GM19455 (cell line): Measurements from ENCODE around the gene MED16.

Experiments
- ATAC-seq: cut with Tn5 transposase; IDR thresholded peaks from one replicate; pipeline ENCODE4 v1.9.1; 2021; ENCODE audit not compliant: unreplicated experiment

The MED16 gene, protein sequence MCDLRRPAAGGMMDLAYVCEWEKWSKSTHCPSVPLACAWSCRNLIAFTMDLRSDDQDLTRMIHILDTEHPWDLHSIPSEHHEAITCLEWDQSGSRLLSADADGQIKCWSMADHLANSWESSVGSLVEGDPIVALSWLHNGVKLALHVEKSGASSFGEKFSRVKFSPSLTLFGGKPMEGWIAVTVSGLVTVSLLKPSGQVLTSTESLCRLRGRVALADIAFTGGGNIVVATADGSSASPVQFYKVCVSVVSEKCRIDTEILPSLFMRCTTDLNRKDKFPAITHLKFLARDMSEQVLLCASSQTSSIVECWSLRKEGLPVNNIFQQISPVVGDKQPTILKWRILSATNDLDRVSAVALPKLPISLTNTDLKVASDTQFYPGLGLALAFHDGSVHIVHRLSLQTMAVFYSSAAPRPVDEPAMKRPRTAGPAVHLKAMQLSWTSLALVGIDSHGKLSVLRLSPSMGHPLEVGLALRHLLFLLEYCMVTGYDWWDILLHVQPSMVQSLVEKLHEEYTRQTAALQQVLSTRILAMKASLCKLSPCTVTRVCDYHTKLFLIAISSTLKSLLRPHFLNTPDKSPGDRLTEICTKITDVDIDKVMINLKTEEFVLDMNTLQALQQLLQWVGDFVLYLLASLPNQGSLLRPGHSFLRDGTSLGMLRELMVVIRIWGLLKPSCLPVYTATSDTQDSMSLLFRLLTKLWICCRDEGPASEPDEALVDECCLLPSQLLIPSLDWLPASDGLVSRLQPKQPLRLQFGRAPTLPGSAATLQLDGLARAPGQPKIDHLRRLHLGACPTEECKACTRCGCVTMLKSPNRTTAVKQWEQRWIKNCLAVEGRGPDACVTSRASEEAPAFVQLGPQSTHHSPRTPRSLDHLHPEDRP

DNA sequence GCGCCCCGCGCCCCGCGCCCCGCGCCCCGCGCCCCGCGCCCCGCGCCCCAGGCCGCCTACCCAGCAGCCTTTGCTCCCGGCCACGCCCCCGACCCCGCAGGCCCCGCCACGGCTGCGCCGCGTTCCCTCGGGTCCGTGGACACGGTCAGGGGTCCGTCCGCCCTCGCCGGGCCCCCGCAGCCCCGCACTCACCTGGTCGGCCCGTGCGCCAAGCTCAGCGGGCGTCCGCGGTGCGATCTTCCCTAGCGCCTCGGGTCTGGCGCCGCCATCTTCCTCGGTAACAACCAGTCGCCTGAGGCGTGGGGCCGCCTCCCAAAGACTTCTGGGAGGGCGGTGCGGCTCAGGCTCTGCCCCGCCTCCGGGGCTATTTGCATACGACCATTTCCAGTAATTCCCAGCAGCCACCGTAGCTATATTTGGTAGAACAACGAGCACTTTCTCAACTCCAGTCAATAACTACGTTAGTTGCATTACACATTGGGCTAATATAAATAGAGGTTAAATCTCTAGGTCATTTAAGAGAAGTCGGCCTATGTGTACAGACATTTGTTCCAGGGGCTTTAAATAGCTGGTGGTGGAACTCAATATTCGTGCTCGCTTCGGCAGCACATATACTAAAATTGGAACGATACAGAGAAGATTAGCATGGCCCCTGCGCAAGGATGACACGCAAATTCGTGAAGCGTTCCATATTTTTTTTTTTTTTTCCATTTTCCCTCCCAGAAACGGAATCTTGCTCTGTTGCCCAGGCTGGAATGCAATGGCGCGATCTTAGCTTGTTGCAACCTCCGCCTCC lies at the start of gene MED16, which contains the start of gene RNU6-9:
Gene MED16, minus strand, starts transcription at position 294 of the 796 bp plus-strand sequence. CDS start 2,056 bp downstream, outside the sequence.
Gene RNU6-9, plus strand, starts transcription at position 591 of the 796 bp plus-strand sequence.
- peak; percentile 71 for ATAC-seq

DNA sequence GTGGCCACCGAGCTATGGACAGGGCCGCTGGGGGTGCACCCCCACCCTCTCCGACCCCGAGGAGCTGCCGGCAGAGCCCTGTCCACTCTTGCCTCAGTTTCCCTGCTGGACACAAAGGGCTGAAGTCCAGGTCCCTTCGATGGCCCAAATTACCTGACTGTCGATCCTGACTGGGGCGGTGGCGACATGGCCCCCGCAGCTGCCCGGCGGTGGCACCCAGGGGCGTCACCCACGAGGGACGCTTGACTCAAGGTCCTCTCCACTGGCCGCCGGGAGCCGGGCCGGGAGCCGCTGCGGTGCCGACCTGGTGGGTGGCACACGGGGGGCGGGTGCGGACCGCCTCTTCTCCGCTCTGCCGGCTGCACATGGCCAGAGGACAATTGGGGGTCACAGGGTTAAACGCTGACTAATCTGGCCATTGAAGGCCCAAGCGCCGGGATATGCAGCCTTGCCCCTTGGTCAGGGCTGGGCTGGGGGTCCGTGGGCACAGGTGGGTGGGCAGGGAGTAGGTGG lies 49.2 kb upstream of the MED16 start:
- ATAC-seq: no peak

DNA sequence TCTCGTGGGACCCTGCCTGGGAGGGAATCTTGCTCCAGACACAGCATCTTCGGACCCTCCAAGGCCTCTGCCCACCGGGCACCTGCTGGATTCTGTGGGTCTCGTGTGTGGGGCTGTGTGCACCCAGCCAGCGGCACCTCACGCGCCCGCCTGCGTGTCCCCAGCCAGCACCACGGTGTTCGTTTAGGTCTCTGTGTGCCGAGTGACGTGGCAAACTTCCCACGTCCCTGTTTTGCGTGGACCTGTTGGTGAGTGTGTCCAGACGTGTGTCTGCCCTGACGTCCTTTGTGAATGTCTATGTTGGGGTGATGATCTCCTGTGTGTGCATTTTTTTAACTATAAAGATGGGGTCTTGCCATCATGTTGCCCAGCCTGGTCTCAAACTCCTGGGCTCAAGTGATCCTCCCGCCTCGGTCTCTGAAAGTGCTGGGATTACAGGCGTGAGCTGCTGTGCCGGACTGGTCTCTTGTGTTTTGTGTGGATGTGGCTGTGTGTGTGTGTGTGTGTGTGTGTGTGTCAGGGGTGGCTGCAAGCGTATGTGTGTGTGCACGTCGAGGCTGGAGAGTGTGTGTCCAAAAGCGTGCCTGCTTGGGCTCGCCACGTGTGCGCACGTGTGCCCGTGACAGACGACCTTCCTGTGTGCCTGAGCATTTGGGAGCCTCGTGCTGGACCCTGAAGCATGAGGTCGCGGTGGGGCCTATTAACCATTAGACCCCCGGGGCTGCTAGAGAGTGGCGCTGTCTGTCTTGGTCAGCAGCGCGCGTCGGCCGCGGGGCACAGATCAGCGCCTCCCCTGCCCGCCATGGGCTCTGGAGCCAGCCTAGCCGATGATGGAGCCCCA lies 48.5 kb upstream of the MED16 start:
- ATAC-seq: no peak

DNA sequence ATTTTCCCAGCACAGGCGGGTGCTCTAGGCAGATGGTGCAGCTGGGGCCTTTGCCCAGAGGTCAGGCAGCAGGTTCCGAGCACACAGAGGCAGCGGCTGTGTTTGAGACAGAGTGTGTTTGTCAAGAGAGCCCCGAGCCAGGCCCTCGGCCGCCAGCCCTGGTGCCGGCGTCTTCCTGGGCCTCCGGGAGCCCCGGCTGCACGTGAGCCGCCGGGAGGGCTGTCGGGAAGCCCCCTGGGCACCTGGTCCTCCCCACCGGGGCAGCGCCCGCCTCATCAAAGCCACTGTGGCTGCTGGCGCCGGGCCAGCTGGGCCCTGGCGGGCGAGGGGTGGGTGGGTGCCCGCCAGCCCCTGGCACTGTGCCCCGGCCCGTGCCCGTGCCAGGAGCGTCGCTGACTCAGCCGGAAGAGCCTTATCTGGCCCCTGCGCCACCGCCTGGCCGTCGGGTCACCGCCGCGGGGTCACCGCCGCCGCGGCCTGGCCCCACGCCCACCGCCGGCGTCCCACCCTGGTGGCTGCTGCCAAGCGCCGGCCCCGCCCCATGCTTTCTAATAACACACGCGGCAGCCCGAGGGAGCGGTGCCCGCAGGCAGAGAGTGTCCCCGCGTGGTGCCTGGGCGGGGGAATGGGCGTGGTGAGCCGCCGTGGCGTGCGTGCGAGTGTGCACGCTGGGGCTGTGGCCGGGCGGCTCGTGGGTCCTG lies 47.8 kb upstream of the MED16 start:
- no peak for ATAC-seq

DNA sequence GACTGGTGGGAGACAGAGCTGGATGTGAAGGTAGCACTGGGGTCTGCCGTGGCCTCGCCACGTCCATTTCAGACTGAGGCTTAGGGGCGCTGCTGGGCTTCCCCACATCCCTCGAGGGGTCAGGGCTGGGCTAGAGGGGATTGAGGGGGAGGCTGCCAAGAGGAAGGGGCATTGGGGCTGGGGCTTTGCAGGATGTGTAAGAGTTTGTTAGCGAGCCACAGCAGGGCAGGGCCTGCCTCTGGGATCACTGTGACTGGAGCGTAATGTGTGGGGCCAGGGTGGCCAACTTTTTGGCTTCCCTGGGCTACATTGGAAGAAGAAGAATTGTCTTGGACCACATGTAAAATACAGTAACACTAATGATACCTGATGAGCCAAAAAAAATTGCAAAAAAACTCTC lies 46.9 kb upstream of the MED16 start:
- ATAC-seq: no peak

DNA sequence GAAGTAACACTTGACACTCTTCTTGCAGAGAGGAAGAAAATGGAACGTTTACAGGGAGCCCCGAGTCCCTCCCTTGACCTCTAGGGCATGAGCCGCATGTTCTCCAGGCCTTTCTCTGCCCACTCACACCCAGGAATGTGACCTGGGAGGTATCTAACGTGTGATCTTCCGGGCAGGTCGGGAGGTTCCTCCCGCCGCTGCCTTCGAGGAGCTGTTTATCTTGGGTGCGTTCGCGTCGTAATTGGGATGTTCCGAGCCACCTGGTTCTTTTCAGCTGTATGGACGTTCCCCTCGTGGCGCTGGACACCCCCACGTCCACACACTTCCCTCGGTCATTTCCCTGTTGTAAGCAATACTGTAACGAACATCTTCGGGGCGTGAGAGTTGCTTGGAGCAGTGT lies 46.5 kb upstream of the MED16 start:
- no peak for ATAC-seq

DNA sequence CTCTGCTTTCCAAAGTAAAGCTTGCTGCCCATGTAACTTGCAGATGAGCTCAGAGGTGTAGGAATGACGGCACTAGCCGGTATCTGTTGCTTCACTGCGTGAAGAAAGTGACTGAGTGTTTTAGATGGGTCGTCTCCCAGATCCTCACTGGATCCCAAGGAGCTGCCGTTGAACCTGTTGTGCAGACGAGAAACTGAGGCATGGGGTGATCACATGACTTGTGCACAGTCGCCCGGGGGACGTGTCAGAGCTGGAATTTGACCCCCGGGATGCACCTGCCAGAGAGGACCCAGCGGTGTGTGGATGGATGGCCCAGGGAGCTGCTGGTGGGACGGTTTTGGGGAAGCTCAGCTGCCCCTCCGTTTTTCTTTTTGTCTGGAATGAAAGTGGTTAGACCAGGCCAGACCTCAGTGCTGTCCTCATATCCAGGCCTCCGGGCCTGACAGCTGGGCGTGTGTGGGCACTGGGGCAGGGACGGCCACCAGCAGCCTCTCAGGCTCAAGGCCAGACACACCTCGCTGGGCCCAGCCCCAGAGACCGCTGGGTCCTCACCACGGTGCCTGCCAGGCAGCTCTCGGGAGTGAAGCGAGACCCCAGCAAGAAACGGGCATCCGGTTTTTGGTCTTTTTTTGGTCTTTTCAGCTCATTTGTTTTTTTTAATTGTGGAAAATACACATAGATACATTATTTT lies 45.4 kb upstream of the MED16 start:
- ATAC-seq: no peak

DNA sequence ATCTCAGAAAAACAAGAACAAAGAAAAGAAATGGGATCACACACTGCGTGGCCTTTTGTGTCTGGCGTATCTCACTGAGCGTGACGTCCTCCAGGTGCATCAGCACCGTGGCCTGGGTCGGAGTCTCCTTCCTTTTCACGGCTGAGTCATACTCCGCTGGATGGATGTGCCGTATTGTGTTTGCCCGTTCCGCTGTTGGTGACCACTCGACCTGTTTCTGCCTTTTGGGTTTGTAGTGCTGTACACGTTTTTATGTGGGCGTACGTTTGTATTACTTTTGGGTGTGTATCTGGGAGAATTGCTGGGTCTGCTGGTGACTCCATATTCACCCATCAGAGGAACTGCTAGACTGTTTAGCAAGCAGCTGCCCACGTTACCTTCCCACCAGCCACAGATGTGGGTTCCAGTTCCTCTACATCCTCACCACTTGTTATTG lies 44.3 kb upstream of the MED16 start:
- ATAC-seq: no peak

DNA sequence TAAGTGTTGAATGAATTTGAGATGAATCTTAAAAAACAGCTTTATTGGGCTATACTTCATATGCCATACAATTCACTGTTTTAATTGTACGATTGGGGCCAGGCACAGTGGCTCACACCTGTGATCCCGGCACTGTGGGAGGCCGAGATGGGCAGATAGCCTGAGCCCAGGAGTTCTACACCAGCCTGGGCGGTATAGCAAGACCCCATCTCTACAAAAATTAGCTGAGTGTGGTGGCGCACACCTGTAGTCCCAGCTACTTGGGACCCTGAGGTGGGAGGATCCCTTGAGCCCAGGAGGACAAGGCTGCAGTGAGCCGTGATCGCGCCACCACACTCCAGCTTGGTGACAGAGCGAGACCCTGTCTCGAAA lies 43.2 kb upstream of the MED16 start:
- ATAC-seq: no peak

DNA sequence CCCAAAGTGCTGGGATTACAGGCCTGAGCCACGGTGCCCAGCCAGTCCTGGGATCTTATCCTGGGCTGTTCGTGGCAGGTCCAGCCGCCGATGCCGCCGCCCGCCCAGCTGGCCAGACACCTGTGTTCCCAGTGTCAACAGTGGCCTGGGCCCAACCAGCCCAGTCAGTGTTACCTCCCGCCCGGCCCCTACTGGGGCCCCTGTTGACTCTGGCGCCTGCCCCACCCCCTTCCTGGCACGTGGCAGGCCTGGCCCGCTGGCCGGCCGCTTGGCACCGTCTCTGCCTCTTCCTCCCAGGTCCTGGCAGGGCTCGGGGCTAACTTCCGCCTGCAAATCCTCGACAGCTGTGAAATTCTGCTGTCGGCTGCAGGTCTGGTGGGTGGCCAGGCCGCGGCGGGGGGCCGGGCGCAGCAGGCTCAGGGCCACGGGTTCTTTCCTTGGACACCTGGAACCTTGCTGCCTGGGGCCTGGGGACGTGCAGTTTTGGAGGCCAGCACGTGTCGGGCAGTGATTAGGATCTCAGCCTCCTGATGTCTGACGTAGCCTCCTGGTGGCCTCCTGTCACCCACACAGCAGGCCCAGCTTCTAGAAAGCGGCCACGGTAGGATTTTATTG lies 42.0 kb upstream of the MED16 start:
- no peak for ATAC-seq

DNA sequence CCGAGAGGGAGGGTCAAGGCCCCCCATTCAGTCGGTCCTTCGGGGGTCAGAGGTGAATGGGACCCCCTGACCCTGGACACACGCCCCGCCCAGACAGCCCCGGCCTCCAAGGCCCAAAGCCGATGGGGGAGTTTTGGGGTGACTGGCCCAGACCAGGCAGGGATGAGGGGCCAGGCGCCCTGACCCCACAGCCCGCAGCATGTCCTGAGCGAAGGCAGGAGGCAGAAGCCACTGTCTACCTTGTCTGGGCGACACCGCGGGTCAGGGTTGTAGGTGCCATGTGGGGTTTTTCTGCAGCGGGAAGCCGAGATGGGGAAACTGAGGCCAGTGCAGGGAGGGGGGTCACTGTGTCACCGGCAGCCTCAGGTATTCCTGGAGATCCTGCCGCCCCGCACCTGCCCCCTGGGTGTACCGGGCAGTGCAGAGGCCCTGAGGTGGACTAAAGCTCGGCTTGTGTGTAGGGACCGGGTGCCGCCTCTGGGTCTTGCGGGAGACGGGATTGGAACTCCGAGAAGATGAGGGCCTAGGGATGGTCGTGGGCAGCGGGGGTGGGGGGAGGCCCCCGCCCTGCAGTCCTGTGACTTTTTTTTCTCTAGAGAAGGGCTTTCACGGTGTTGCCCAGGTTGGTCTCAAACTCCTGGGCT lies 41.3 kb upstream of the MED16 start:
- ATAC-seq: no peak

DNA sequence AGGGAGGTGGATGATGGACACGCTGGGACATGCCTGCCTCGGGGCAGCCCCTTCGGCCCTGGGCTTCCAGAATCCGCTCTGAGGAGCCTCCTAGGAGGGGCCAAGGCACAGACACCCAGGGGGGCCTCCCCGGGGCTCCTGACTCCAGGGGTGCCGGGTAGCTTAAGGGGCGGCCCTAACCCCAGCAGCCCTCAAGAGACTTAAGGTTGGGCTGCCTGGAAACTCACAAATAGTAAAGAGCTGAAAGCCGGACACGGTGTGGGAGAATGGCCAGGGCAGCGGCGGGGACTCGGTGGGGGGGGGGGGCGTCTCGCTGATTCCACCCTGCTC lies 40.5 kb upstream of the MED16 start:
- no peak for ATAC-seq

DNA sequence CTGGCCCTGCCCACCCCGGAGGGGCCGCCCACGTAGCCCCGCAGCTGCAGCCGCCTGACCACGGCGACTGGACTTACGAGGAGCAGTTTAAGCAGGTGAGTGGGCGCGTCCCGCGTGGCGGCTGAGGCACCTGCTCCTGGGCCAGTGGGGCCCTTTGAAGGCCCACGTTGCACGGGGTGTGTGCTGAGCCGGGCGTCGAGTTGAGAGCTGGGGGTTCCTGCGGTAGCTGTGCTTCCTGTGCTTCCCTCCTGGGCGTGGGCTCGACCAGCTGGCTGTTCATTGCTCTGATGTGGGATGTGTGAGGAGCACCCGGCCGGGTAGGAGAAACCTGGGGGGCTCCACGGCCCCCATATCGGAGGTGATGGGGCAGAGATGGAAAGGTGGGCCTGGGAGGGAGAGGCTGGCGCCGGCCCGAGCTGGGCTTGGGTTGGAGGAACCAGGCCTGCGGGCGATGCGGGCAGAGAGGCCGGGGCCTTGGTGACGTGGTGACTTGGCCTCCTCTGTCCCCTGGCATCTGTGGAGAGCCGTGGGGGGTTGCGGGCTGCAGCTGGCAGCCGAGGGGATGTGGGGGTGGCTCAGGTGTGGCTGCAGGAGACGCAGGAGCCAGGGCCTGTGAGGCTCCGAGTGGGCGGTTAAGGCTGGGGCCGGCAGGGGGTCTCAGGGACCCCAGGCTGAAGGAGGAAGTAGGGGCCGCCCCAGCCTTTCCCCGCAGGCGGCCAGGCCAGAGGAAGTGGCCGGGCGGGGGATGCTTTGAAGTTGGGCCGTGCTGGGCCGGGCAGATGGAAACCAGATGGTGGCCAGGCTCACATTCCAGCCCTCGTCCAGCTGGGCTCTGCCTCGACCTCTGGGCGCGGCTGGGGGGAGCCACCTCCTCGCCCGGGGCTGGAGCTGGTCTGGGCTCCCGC lies 39.9 kb upstream of the MED16 start:
- ATAC-seq: no peak

DNA sequence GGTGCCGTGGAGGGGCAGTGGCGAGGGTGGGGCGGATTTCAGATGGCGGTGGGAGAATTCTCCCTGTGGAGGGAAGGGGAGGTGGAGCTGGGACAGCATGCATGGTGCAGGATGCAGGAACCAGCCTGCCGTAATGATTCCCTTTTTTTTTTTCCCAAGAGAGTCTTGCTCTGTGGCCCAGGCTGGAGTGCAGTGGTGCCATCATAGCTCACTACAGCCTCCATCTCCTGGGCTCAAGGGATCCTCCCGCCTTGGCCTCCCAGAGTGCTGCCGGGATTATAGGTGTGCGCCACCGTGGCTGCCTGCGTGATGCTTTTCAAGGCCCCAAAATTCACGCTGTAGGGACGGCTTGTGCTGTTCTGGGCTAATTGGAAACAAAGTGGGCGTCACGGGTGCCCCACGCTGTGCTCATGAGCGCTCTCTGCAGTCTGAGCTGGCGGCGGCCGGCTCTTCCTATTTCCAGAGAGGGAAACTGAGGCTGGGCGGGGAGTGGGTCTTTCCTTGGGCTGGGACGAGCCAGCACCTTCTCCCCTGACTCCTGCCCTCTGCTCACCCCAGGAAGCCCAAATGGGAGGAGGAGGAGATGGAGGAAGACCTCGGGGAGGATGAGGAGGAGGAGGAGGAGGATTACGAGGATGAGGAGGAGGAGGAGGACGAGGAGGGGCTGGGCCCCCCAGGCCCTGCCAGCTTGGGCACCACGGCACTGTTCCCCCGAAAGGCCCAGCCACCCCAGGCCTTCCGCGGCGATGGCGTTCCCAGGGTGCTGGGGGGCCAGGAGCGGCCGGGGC lies 39.1 kb upstream of the MED16 start:
- no peak for ATAC-seq

DNA sequence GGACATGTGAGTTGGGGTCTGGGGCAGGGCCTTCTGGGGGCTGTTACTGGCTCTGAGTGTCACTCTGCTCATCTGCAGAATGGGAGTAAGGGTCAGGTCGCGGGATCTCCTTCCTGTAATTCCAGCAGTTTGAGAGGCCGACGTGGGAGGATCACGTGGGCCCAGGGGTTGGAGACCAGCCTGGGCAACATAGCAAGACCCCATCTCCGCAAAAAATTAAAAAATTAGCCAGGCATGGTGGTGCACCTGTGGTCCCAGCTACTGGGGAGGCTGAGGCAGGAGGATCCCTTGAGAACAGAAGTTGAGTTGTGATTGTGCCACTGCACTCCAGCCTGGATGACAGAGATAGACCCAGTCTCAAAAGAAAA lies 36.9 kb upstream of the MED16 start:
- ATAC-seq: no peak

DNA sequence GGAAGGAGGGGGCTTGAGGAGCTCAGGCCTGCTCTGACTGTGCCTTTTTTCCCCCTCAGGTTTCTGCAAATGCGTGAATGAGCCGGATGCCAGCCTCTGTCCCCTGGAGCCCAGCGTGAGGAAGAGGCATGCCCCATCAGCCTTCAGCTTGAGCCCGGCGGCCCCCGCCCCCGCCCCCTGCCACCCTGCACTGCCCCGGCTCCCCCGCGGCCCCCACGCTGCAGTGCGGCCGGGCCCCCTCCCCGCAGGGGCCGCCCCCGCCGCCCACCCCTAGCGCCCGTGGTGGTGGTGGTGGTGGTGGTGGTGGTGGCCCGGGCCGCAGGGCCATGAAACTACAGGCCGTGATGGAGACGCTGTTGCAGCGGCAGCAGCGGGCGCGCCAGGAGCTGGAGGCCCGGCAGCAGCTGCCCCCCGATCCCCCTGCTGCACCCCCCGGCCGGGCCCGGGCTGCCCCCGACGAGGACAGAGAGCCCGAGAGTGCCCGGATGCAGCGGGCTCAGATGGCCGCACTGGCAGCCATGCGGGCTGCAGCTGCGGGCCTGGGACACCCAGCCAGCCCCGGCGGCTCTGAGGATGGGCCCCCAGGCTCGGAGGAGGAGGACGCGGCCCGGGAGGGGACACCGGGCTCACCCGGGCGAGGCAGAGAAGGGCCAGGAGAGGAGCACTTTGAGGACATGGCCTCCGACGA lies 36.4 kb upstream of the MED16 start:
- ATAC-seq: no peak
